ENCODE measurements around the gene IKBKE.
"Not testable (repeated sequence)": the region's sequence is repeated elsewhere in the genome, so short reads cannot be mapped to it uniquely, and the experiment has no call there.

The IKBKE gene

DNA sequence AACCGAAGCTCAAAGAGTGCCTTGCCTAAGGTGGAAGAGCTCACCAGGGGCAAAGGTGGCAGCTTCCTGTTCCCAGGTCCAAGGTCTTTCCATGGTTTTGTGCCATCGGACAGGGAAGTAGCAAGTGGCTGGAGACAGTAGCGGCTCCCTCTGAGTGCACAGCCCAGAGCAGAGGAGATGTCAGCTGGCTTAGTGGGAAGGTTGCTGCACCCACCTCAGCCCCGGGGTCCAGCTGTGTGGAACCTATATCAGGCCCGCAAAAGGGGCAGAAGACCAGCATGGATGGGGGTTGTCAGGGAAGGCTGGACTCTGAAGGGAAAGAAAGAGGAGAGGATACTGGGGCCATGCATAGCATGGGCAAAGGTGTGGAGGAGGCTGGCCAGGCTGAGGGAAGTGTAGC, 6.8 kb downstream of the IKBKE start:
- DNase-seq: no peak

DNA sequence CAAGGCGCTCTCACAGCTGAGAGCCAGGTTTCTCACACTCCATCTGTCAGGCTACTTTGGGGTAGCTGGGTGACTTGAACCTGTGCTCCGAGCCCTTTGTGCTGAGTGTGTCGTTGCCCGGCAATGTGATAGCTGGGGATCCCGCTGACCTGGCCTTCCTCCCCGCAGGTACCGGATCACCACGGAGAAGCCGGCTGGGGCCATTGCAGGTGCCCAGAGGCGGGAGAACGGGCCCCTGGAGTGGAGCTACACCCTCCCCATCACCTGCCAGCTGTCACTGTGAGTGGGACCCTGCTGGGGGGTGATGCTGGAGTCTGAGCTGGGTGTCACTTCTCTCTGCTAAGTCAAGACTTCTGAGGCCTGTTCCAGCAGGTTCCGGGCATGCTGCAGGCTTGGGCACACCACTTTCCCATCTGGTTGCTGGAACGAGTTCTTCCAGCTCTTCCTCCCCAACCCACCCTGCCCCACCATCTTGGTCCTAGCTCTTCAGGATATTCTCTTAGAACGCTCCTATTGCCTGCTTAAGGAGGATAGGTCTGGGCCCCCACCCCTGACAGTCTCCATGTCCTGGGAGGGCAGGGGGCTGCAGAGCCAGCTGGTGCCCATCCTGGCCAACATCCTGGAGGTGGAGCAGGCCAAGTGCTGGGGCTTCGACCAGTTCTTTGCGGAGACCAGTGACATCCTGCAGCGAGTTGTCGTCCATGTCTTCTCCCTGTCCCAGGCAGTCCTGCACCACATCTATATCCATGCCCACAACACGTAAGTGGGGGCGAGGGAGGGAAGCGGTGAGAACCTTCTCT, 7.5 kb downstream of the IKBKE start:
- DNase-seq: no peak

DNA sequence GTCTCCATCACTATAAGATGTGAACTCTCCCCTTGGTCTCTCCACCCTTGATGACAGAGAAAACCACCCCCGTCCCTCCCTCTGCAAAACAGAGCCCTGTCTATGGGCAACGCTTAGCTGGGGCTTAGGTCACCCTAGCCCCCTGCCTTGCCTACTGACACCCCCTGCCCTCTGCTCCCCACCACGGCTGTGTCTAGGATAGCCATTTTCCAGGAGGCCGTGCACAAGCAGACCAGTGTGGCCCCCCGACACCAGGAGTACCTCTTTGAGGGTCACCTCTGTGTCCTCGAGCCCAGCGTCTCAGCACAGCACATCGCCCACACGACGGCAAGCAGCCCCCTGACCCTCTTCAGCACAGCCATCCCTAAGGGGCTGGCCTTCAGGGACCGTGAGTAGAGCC, 8.5 kb downstream of the IKBKE start:
- DNase-seq: no peak

- DNase-seq: peak; percentile 43
These were observed 9.2 kb downstream of the IKBKE start for GRCh38 chr1:206479183-206480125.

- DNase-seq: no peak
These were observed 9.9 kb downstream of the IKBKE start for GRCh38 chr1:206480211-206480610.

- DNase-seq: no peak
These were observed 12.3 kb downstream of the IKBKE start for GRCh38 chr1:206482611-206483010.

DNA sequence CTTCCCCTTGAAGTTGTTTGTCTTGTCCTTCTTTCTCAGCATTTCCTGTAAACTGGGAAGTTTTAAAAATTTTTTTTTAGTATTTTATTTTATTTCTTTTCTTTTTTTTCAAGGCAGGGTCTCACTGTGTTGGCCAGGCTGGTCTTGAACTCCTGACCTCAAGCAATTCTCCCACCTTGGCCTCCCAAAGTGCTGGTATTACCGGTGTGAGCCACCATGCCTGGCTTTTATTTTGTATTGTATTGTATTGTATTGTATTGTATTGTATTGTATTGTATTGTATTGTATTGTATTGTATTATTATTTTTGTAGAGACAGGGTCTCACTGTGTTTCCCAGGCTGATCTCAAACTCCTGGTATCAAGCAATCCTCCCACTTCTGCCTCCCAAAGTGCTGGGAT, 13.6 kb downstream of the IKBKE start:
- not testable (repeated sequence) for DNase-seq

- no peak for DNase-seq
These were observed 14.6 kb downstream of the IKBKE start for GRCh38 chr1:206484901-206485300.

DNA sequence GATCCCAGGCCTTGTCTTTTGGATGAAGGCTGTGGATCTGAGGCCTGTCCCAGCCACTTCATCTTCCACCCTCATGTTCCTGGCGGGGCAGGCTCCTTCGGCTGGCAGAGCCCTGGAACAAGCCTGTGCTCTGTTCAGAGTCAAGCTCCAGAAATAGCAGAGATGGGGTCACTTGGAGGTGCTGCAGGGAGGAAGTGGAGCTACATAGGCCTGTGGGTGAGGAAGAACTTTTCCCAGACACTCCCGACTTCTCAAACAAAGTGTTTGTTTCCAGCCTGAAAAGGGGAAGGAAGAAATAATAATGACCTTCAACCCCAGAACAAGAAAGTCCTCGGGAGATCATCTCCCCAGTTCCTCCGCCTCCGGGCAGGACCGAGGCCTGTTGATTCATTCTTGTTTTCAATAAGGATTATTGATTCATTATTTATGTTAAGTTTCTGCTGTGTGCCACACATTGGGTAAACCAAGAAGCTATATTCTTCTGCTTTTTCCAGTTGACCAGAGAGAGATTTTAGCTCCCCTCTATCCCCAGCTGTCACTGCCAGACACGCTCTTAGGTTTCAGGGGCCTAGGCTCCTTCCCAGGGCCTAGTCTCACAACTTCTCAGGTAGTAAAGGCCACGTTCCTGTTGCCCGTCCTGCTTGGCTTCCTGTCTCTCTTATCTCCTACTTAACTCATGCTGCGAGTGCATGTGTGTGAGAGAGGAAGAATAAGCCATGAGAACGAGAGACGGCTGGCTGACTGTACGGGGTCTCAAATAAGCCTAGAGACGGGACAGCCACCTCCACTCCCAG, 16.9 kb downstream of the IKBKE start:
- no peak for DNase-seq

DNA sequence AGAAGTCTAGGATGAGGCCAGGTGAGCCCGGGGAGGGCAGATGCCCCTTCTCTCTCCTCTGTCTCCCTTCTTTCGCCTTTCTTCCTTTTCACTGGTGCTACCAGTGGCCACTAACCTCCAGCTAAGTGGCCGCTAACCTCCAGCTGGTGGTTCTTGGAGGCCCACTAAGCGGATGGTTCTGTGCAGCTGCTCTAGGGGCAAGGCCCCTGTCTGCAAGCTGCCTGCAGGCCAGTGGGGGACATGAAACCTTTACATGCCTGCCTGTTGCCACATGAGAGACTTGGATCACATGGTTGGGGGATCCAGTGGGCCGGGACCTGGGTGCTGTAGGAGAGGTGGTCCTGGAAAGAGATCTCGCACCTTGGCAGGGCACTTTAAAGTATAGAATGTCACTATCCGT, 17.7 kb downstream of the IKBKE start:
- no peak for DNase-seq

GRCh38 chr1:206488466-206488865, 18.2 kb downstream of the IKBKE start:
- DNase-seq: no peak

DNA sequence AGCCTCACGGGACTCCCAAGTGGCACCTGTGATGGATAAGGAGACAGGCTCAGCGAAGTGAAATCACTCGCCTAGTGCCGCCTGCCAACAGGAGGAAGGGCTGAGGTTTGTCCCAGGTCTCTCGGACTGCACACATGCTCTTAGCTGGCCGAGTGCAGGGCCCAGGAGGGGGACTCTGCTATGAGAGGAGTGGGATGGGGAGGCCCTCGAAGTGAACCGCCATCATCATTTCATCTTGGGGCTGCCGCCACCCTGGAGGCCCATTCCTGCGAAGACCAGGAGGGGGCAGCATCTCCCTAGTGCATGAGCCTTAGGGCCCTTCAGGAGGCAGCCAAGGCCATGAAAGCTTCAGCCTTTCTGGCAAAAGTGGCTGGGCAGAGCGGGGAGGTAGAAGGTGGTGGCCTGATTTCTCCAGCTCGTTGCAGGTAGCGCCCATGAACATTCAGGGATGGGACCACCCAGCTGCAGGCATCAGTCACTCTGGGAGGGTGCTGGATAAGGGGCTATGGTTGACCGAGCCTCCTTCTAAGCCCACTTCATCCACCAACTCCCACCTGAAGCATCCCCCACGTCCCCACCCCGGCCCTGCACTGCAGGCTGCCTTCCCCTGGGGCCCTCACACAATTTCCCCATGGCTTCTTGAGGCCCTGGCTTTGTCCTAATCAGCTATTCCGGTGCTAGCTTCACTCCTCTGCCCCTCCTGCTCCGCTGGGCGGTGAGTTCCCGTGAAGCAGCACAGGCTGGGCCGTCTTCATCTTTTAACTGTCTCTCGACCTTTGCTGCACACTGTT, 19.9 kb downstream of the IKBKE start:
- DNase-seq: peak; percentile 72

- no peak for DNase-seq
These were observed 20.6 kb downstream of the IKBKE start for GRCh38 chr1:206490771-206491405.

DNA sequence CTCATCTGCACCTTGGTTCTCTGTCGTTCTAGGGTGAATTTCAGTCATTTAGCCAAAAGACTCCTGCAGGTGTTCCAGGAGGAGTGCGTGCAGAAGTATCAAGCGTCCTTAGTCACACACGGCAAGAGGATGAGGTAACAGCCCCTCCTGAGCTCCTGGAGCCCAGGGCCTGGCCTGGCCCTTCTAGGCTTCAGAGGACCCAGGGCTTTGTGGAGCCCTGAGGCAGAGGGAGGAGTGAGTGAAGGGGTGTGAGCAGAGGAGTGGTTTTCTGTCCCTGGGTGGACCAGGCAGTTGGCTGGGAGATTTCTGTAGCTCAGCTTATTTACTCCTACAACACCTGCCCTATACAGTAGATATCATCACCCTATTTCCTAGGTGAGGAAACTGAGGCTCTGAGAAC, 21.3 kb downstream of the IKBKE start:
- peak; percentile 29 for DNase-seq

- DNase-seq: no peak
These were observed 22.3 kb downstream of the IKBKE start for GRCh38 chr1:206492589-206492988.

- no peak for DNase-seq
These were observed 23.0 kb downstream of the IKBKE start for GRCh38 chr1:206493279-206493678.

GRCh38 chr1:206495011-206495461, 24.8 kb downstream of the IKBKE start:
- no peak for DNase-seq

DNA sequence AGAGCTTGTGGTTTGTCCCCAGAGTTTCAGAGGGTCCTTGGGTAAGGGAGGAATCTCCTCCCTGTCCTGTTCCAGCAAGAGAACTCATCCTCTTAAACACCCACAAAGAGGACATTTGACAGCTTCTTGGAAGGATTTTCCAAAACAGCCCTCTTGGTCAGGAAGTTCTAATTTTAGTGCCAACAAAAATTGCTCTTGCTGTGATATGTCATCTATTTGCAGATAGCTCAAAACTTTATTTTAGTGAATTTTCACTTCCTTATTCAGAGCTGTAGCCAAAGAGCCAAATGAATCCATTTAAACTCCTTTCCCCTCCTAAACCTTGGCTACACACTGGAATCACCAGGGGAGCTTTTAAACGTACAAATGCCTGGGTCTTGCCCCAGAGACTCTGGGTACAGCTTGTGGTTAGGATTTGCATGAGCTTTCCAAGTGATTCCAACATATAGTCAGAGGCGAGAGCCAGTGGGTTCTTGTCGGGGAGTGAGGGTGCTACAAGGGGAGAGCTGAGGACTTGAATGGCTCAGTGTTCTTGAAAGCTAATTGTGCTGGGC, 25.3 kb downstream of the IKBKE start:
- no peak for DNase-seq

- DNase-seq: peak; percentile 59
These were observed 26.0 kb downstream of the IKBKE start for GRCh38 chr1:206496131-206496793.

GRCh38 chr1:206497363-206497762, 27.1 kb downstream of the IKBKE start:
- DNase-seq: no peak

GRCh38 chr1:206497774-206498173, 27.5 kb downstream of the IKBKE start:
- no peak for DNase-seq
